HG02798 (cell line): ENCODE results near the gene USP3.

Experiments used
- ATAC-seq: cut with Tn5 transposase; IDR thresholded peaks from one replicate; pipeline ENCODE4 v1.9.1; 2021; ENCODE audit warnings: mild to moderate bottlenecking; ENCODE audit not compliant: unreplicated experiment, poor library complexity

USP3 gene

DNA sequence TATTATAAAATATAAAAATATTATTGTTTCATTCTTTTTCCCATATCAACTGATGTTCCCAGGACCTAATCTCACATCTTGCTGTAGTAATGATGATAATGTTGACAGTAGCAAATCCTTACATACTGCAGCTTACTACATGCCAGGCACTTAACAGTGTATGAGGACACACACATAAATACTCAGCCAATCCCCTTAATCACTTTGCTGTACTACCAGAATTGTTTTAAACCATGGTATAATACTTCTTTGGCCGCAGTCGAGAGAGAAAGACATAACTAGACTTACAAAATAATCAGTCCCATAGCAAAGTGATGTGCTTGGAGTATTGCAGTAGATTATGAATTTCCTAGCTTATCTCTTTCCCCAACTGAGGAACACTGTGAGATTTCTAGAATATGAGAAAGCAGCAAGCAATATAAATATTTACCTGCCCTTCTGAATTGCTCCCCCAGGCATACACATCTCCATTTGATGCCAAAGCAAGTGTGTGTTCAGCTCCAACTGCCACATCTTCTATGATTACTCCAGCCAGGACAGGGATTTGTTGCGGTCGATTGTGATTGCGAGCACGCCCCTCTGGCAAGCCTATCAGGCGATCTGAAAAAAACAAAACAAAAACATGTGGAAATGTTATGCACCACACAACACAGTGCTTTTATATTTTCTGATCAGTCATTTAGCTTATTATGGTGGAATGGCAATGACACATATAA, 125.8 kb downstream of the USP3 start:
- no peak for ATAC-seq

- no peak for ATAC-seq
Measured at GRCh38 chr15:63633312-63633711, 128.9 kb downstream of the USP3 start.

DNA sequence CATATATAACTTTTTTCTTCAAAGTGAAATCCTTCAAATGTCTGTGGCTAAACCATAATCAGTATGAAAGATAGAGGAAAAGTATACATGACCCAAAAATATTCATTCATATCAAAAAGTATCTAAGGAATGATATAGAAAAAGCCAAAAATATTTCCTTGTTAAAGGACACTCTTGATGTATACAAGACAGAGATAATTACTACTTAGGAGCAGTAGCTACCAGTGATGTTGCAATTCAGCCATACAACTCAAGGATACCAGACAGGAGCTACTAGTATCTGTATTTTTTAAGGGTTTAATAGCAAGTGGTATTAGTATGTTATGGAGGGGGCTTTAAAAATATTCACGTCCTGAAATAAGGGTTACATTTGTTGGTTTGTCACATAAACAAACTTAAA, 129.8 kb downstream of the USP3 start:
- ATAC-seq: no peak

DNA sequence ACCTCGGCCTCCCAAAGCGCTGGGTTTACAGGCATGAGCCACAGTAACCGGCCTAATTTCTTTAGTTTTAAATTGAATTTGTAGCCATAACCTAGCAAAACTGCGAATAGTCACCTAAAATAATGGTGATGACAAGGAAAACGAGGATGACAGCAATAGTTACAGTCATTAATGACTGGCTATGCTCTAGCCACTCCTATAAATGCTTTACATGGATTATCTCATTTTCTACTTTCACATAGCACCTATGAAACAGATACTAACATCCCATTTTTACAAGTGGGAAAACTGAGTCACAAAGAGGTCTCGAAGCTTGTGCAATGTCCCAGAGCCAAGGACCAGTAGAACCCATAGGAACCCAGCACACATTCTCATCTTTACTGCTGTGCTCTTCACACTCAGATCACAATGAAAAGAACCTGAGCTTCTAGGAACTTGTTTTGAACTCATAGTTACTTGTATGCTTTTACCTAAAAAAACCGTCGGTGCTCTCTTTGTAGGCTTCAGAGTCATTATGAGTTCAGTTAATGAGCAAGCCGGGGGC, 132.2 kb downstream of the USP3 start:
- no peak for ATAC-seq

DNA sequence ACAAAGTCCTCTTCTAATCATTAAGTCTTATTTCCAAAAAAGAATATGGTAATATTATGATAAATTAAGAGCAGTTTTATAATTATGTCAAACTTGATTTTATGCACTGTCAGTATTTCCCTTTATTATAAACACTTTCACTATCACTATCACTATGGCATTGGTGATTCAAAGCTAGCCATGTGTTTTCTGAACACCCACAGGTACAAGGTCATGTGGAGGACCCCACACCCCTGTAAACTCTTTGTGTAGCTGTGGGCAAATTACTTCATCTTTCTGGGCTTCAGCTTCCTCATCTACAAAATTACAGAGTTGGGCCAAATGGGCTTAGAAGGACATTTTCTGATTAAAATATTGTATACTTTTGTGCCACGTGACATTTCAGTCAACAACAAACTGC, 134.4 kb downstream of the USP3 start:
- no peak for ATAC-seq

DNA sequence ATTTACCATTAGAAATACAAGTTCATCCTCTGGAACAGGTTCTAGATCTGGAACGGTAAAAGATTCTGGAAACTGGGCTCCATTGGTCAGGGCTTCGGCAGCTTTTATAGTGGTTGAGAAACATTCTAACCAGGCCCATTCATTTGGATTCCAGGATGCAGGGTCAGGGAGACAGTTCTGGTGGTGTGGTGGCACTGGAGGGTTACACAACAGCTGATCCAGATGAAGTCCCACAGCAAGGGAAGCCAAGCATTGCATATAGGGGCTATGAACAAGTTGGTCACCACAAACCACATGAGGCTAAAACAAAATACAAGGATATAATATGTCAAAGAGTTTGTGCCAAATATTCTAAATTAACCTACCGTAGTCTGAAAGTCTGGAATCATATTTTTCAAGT, 135.8 kb downstream of the USP3 start:
- no peak for ATAC-seq
